Stimulated activated CD4-positive, alpha-beta T cell treated with anti-CD3 and anti-CD28 coated beads, Interleukin-1b, Interleukin-23, amount 100 ng/mL, for 48 hours (primary cell): ENCODE measurements around the gene SCML1.

ENCODE experiments used
- DNase-seq: peaks from one replicate; pipeline ENCODE4 v3.0.0-alpha.2; 2020

The SCML1 gene

GRCh38 chrX:17801431-17801830 is 64.1 kb downstream of the SCML1 start:
- DNase-seq: no peak

DNA sequence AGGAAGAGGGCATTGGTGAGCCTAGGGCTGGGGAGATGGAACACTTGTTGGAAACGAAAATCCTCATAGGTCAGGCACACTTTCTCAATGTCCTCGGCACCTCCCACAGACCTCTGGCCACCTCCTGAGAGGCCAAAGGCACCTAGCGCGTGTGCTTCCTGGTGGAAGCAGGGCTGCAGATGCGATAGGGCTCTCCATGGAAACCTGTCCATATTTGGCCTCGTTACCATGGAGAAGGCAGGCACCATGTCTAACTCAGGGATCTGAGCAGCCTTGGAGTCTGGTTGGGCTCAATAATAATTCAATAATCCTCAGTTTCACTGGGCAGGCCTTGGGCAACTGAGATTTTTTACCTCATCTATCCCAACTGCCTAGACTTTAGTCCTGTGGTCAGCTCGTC is 65.5 kb downstream of the SCML1 start:
- DNase-seq: no peak

DNA sequence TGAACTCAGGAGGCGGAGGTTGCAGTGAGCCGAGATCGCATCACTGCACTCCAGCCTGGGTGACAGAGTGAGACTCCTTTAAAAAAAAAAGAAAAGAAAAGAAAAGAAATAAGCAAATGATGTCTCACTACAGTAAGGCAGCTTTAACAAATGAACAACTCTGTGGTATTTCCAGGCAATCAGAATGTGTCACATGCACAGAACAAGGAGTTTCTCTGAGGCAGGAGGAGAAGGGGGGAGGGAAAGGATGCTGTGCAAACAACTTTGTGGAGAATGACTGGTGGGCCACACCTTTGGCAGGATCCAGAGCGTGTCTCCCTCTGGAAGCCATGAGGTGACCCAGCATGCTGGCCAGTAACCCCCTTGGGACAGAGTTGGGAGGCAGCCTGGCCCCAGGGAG is 66.2 kb downstream of the SCML1 start:
- DNase-seq: no peak
